SK-N-SH (cell line): ENCODE results near the gene GSG1L. TPM values are rescaled to one million over a fixed set of nuclear protein-coding genes. Genes with fewer than 3 reads are reported as not detected.

Experiments used
- CTCF ChIA-PET: fragments of 300-600, 350-600 bp; formaldehyde crosslinking; extraction: SDS; loops from one replicate; lab custom pipeline; 2021; lab: Yijun Ruan, JAX
- POLR2A ChIA-PET: fragments of 350-600 bp; sonication (Branson Sonifier 250); formaldehyde crosslinking; extraction: SDS; loops from one replicate; lab custom pipeline; 2020; ENCODE audit warnings: antibody characterized with exemption, inconsistent platforms; lab: Yijun Ruan, JAX
- DNase-seq: peaks from one replicate; pipeline ENCODE4 v3.0.0; 2012
- H2AFZ ChIP-seq: fragments of 200-600 bp; sonication (generic); 2 replicates; pipeline ENCODE4 v1.8.1; 2016; ENCODE audit warnings: antibody characterized with exemption, mild to moderate bottlenecking, low read depth
- H3F3A ChIP-seq: fragments of 200-600 bp; sonication (generic); replicated peaks from 2 replicates; pipeline ENCODE3; 2016; ENCODE audit warnings: antibody characterized with exemption, mild to moderate bottlenecking; ENCODE audit not compliant: insufficient read depth
- H3K27ac ChIP-seq, 2 experiments: fragments of 200-500 bp in 1 of 2; fragments of 200-600 bp in 1 of 2; sonication (Bioruptor generic) in 1 of 2; sonication (generic), shearing (Covaris generic) in 1 of 2; 2 replicates each; pipeline versions ENCODE4 v1.5.1 to v1.6.1; 2014 to 2016; ENCODE audit warnings: low read depth in 2 of 2, inconsistent platforms in 1 of 2, low read length in 1 of 2, mild to moderate bottlenecking in 1 of 2, mixed read lengths in 1 of 2
- H3K27me3 ChIP-seq: fragments of 200-600 bp; sonication (generic), shearing (Covaris generic); 2 replicates; pipeline ENCODE4 v1.6.1; 2016; ENCODE audit warnings: mixed run types; ENCODE audit not compliant: insufficient read depth
- H3K36me3 ChIP-seq, 2 experiments: fragments of 200-500 bp in 1 of 2; fragments of 200-600 bp in 1 of 2; sonication (Bioruptor generic) in 1 of 2; sonication (generic) in 1 of 2; replicated peaks in 1 of 2; 2 replicates each; pipeline versions ENCODE3 to v1.5.1; 2014 to 2016; ENCODE audit warnings: low read length in 1 of 2, mild to moderate bottlenecking in 1 of 2; ENCODE audit not compliant: insufficient read depth in 2 of 2, control insufficient read depth in 1 of 2
- H3K4me1 ChIP-seq, 2 experiments: fragments of 200-500 bp in 1 of 2; fragments of 200-600 bp in 1 of 2; sonication (Bioruptor generic) in 1 of 2; sonication (generic), shearing (Covaris generic) in 1 of 2; 2 replicates each; pipeline versions ENCODE4 v1.5.1 to v1.6.1; 2014 to 2016; ENCODE audit warnings: low read depth in 1 of 2, low read length in 1 of 2, mixed run types in 1 of 2; ENCODE audit not compliant: insufficient read depth in 2 of 2, control insufficient read depth in 1 of 2
- H3K4me2 ChIP-seq: fragments of 200-600 bp; sonication (generic), shearing (Covaris generic); 2 replicates; pipeline ENCODE4 v1.6.1; 2017; ENCODE audit warnings: mixed run types
- H3K4me3 ChIP-seq, 2 experiments: fragments of 200-500 bp in 1 of 2; fragments of 200-600 bp in 1 of 2; sonication (Bioruptor generic) in 1 of 2; sonication (generic), shearing (Covaris generic) in 1 of 2; 2 replicates each; pipeline versions ENCODE4 v1.5.1 to v1.8.1; 2014 to 2016; ENCODE audit warnings: low read depth in 2 of 2, inconsistent platforms in 1 of 2, low read length in 1 of 2, mild to moderate bottlenecking in 1 of 2, mixed read lengths in 1 of 2, moderate library complexity in 1 of 2
- H3K79me2 ChIP-seq: fragments of 200-600 bp; sonication (generic); 2 replicates; pipeline ENCODE4 v1.8.1; 2017; ENCODE audit warnings: mild to moderate bottlenecking; ENCODE audit not compliant: insufficient read depth
- H3K9ac ChIP-seq: fragments of 200-600 bp; sonication (generic); 2 replicates; pipeline ENCODE4 v1.6.1; 2017; ENCODE audit warnings: mixed run types
- H3K9me2 ChIP-seq: fragments of 200-600 bp; sonication (generic); 2 replicates; pipeline ENCODE4 v1.6.1; 2017; ENCODE audit warnings: mixed run types
- H3K9me3 ChIP-seq: fragments of 200-600 bp; sonication (generic); 2 replicates; pipeline ENCODE4 v1.6.1; 2017; ENCODE audit warnings: mixed run types, mild to moderate bottlenecking, moderate library complexity
- H4K20me1 ChIP-seq: fragments of 200-600 bp; sonication (generic); 2 replicates; pipeline ENCODE4 v1.6.1; 2017; ENCODE audit warnings: mild to moderate bottlenecking, mixed run types; ENCODE audit not compliant: insufficient read depth
- CHD2 ChIP-seq: fragments of 150-350 bp; IDR thresholded peaks from 2 replicates; pipeline ENCODE4 v1.6.1; 2018; ENCODE audit warnings: low read length; ENCODE audit not compliant: partially characterized antibody
- ELF1 ChIP-seq: IDR thresholded peaks from 2 replicates; pipeline ENCODE4 v1.4.0; 2012
- FOSL2 ChIP-seq: IDR thresholded peaks from 2 replicates; pipeline ENCODE4 v1.4.0; 2012; ENCODE audit warnings: low read depth, mild to moderate bottlenecking, moderate library complexity, borderline replicate concordance
- FOXJ3 ChIP-seq: sonication (generic); formaldehyde crosslinking; IDR thresholded peaks from 2 replicates; pipeline ENCODE4 v1.5.1; 2020; ENCODE audit warnings: mild to moderate bottlenecking, missing genetic modification reagents
- GABPA ChIP-seq: IDR thresholded peaks from 2 replicates; pipeline ENCODE4 v1.4.0; 2012; ENCODE audit warnings: low read depth, mild to moderate bottlenecking
- IRF3 ChIP-seq: fragments of 150-350 bp; IDR thresholded peaks from 2 replicates; pipeline ENCODE4 v1.6.1; 2016; ENCODE audit warnings: mild to moderate bottlenecking, low read depth, low read length
- MXI1 ChIP-seq: IDR thresholded peaks from 2 replicates; pipeline ENCODE4 v1.6.1; 2012; ENCODE audit warnings: mild to moderate bottlenecking, low read depth, low read length, improper control_type of control experiment
- PBX3 ChIP-seq: IDR thresholded peaks from 2 replicates; pipeline ENCODE4; 2012
- RAD21 ChIP-seq: IDR thresholded peaks from 2 replicates; pipeline ENCODE4 v1.6.1; 2012; ENCODE audit warnings: mild to moderate bottlenecking, low read length
- REST ChIP-seq: IDR thresholded peaks from 2 replicates; pipeline ENCODE4 v1.6.1; 2012; ENCODE audit warnings: mild to moderate bottlenecking, low read depth, low read length, moderate library complexity
- RFX5 ChIP-seq: IDR thresholded peaks from 2 replicates; pipeline ENCODE4 v1.6.1; 2012; ENCODE audit warnings: mild to moderate bottlenecking, improper control_type of control experiment, low read length
- RXRA ChIP-seq: IDR thresholded peaks from 2 replicates; pipeline ENCODE4 v1.4.0; 2012; ENCODE audit warnings: low read depth, mild to moderate bottlenecking, borderline replicate concordance
- SMC3 ChIP-seq: IDR thresholded peaks from 2 replicates; pipeline ENCODE4 v1.6.1; 2012; ENCODE audit warnings: low read depth, low read length, improper control_type of control experiment
- TAF1 ChIP-seq: IDR thresholded peaks from 2 replicates; pipeline ENCODE4 v1.6.1; 2012; ENCODE audit warnings: low read depth, mild to moderate bottlenecking, low read length, moderate library complexity, borderline replicate concordance
- TCF12 ChIP-seq: IDR thresholded peaks from 2 replicates; pipeline ENCODE4 v1.4.0; 2012
- TEAD4 ChIP-seq: IDR thresholded peaks from 2 replicates; pipeline ENCODE4 v1.4.0; 2012; ENCODE audit warnings: mild to moderate bottlenecking, borderline replicate concordance; ENCODE audit not compliant: insufficient read depth
- USF1 ChIP-seq: IDR thresholded peaks from 2 replicates; pipeline ENCODE4 v1.4.0; 2012; ENCODE audit warnings: low read depth, borderline replicate concordance
- USF2 ChIP-seq: fragments of 150-350 bp; IDR thresholded peaks from 2 replicates; pipeline ENCODE4 v1.6.1; 2017; ENCODE audit warnings: antibody characterized with exemption, low read length, low read depth, borderline replicate concordance
- YY1 ChIP-seq: IDR thresholded peaks from 2 replicates; pipeline ENCODE4 v1.4.0; 2012; ENCODE audit warnings: low read depth, mild to moderate bottlenecking
- ZBTB33 ChIP-seq: IDR thresholded peaks from 2 replicates; pipeline ENCODE4 v1.4.0; 2012; ENCODE audit warnings: low read depth, borderline replicate concordance
- WGBS: methylation state at CpG from one replicate; pipeline ENCODE4 v1.1.6; 2017; ENCODE audit warnings: low lambda C conversion rate; 5-methylcytosine and 5-hydroxymethylcytosine counted together
- polyA plus RNA-seq, 3 experiments: library from polyadenylated mRNA; depleted of rRNA; stranded (reverse); fragments of >200 nt; gene quantifications; 2 replicates each; pipeline ENCODE4 v1.2.3, GENCODE V29; 2012

Gene GSG1L
- polyA plus RNA-seq, 1 of the 3 experiments (the other 2 are of a cell fraction) = not detected

GRCh38 chr16:27883576-27883975, 179.9 kb downstream of the GSG1L start:
- Histone ChIP-seq H2AFZ (no peak overlapping the region), H3K27me3 (no peaks in the 10 kb centered on the region), H3K4me3 (no peak overlapping the region), H3K9me2 (no peaks in the 10 kb centered on the region), H3F3A (no peaks in the 10 kb centered on the region), H3K79me2 (no peaks in the 10 kb centered on the region), H3K27ac (no peak overlapping the region), H3K4me1 (peaks cover 0 to 14% of the 10 kb centered on the region in 2 experiments; a peak in 1 of 4 replicates), H3K4me2 (no peak overlapping the region), H3K36me3 (no peaks in the 10 kb centered on the region), H3K9me3 (no peaks in the 10 kb centered on the region), H4K20me1 (no peaks in the 10 kb centered on the region), H3K9ac (no peak overlapping the region)
- no peak for DNase-seq
- WGBS = 38% methylated on average over 5 of the region's 5 CpGs
- CTCF ChIA-PET = interaction anchor here (2.2 kb wide), 1 partner anchor 104 kb away, joined by 7 read pairs; no protein-coding TSS in a partner anchor
- TF ChIP-seq USF2 = no peak
- no peak for TF ChIP-seq FOSL2
- TF ChIP-seq YY1 = no peak
- no peak for TF ChIP-seq TAF1
- TF ChIP-seq TEAD4 = no peak
- TF ChIP-seq IRF3 = no peak
- no peak for TF ChIP-seq USF1
- no peak for TF ChIP-seq MXI1
- TF ChIP-seq GABPA = no peak
- no peak for TF ChIP-seq PBX3
- no peak for TF ChIP-seq FOXJ3 (CRISPR knock-in tag)
- no peak for TF ChIP-seq RXRA
- TF ChIP-seq CHD2 = no peak
- no peak for TF ChIP-seq RAD21
- TF ChIP-seq SMC3 = no peak
- no peak for TF ChIP-seq ZBTB33
- no peak for TF ChIP-seq RFX5
- TF ChIP-seq TCF12 = no peak
- TF ChIP-seq ELF1 = no peak
- TF ChIP-seq REST = no peak
- POLR2A ChIA-PET = interaction anchor here (0.6 kb wide), 1 partner anchor 44 kb away, joined by 5 read pairs; no protein-coding TSS in a partner anchor
